CD4-positive, alpha-beta T cell treated with Interleukin-2 at 100 ng/mL for 4 hours (primary cell): ENCODE measurements around the gene RPS2.
A peak's percentile ranks its signal among the peaks of the same experiment; 100 is the strongest.
"Not testable (repeated sequence)": the region's sequence is repeated elsewhere in the genome, so short reads cannot be mapped to it uniquely, and the experiment has no call there.

ENCODE experiments used
- DNase-seq: peaks from one replicate; pipeline ENCODE4 v3.0.0-alpha.2; 2020; ENCODE audit warnings: low spot score

The RPS2 gene

GRCh38 chr16:1942047-1942809 is 22.4 kb downstream of the RPS2 start:
- DNase-seq, result peak; percentile 17

GRCh38 chr16:1941162-1942046 is 23.2 kb downstream of the RPS2 start:
- no peak for DNase-seq

- DNase-seq, result no peak
Measured at GRCh38 chr16:1940273-1941161, 24.1 kb downstream of the RPS2 start.

- DNase-seq, result not testable (repeated sequence)
Measured at GRCh38 chr16:1939833-1940232, 24.8 kb downstream of the RPS2 start.

GRCh38 chr16:1938910-1939309 is 25.7 kb downstream of the RPS2 start:
- no peak for DNase-seq

GRCh38 chr16:1938316-1938715 is 26.3 kb downstream of the RPS2 start:
- DNase-seq, result no peak

- no peak for DNase-seq
Measured at GRCh38 chr16:1936945-1937479, 27.6 kb downstream of the RPS2 start.

- DNase-seq, result no peak
Measured at GRCh38 chr16:1933097-1933661, 31.4 kb downstream of the RPS2 start.

- DNase-seq, result no peak
Measured at GRCh38 chr16:1932050-1933028, 32.3 kb downstream of the RPS2 start.

GRCh38 chr16:1930338-1930720 is 34.3 kb downstream of the RPS2 start:
- DNase-seq, result no peak

GRCh38 chr16:1929578-1930337 is 34.9 kb downstream of the RPS2 start:
- peak; percentile 90 for DNase-seq

GRCh38 chr16:1929105-1929504 is 35.5 kb downstream of the RPS2 start:
- no peak for DNase-seq

GRCh38 chr16:1926271-1926670 is 38.4 kb downstream of the RPS2 start:
- DNase-seq, result no peak

GRCh38 chr16:1924095-1924494 is 40.5 kb downstream of the RPS2 start:
- DNase-seq, result no peak

GRCh38 chr16:1923299-1924034 is 41.2 kb downstream of the RPS2 start:
- no peak for DNase-seq

- no peak for DNase-seq
Measured at GRCh38 chr16:1922357-1922756, 42.3 kb downstream of the RPS2 start.

- no peak for DNase-seq
Measured at GRCh38 chr16:1920727-1921171, 43.9 kb downstream of the RPS2 start.

GRCh38 chr16:1920122-1920521 is 44.5 kb downstream of the RPS2 start:
- not testable (repeated sequence) for DNase-seq
